Activated CD4-positive, alpha-beta memory T cell treated with anti-CD3 and anti-CD28 coated beads for 36 hours (primary cell): Measurements from ENCODE around the gene MTG1. TPM values are rescaled to one million over a fixed set of nuclear protein-coding genes. Genes with fewer than 3 reads are reported as not detected.
A peak's percentile ranks its signal among the peaks of the same experiment; 100 is the strongest.
"Not testable (repeated sequence)": the region's sequence is repeated elsewhere in the genome, so short reads cannot be mapped to it uniquely, and the experiment has no call there.

Experiments
- CTCF ChIA-PET: fragments of 350-600 bp; sonication (Branson Sonifier 250); formaldehyde crosslinking; loops from one replicate; lab custom pipeline; 2021; ENCODE audit warnings: antibody characterized with exemption, inconsistent platforms; lab: Charles Lee
- POLR2A ChIA-PET: fragments of 350-600 bp; sonication (Branson Sonifier 250); formaldehyde crosslinking; loops from one replicate; lab custom pipeline; 2021; ENCODE audit warnings: antibody characterized with exemption; lab: Charles Lee
- DNase-seq: peaks from one replicate; pipeline ENCODE4 v3.0.0-alpha.2; 2020
- H3K27ac Mint-ChIP-seq: one replicate; pipeline ENCODE4 v1.8.0; 2021; ENCODE audit warnings: mixed read lengths
- H3K27me3 Mint-ChIP-seq: one replicate; pipeline ENCODE4 v1.8.0; 2021; ENCODE audit warnings: mixed read lengths
- H3K36me3 Mint-ChIP-seq: one replicate; pipeline ENCODE4 v1.8.0; 2021; ENCODE audit warnings: mixed read lengths
- H3K4me1 Mint-ChIP-seq: one replicate; pipeline ENCODE4 v1.8.0; 2021; ENCODE audit warnings: low read depth, mixed read lengths
- H3K4me3 Mint-ChIP-seq: one replicate; pipeline ENCODE4 v1.8.0; 2021; ENCODE audit warnings: mild to moderate bottlenecking, mixed read lengths
- H3K9me3 Mint-ChIP-seq: one replicate; pipeline ENCODE4 v1.8.0; 2021; ENCODE audit warnings: mixed read lengths
- intact Hi-C: fragments of 100-400 bp; cut with micrococcal nuclease; formaldehyde crosslinking; loops from one replicate; pipeline ENCODE4 v1.15.1; 2023
- total RNA-seq, 2 experiments: library from RNA; stranded (reverse); gene quantifications; one replicate each; pipeline ENCODE4 v1.2.3, GENCODE V29; 2021

MTG1 gene
- total RNA-seq, 2 experiments from 2014 or later: 33.9 to 40.3 TPM

DNA sequence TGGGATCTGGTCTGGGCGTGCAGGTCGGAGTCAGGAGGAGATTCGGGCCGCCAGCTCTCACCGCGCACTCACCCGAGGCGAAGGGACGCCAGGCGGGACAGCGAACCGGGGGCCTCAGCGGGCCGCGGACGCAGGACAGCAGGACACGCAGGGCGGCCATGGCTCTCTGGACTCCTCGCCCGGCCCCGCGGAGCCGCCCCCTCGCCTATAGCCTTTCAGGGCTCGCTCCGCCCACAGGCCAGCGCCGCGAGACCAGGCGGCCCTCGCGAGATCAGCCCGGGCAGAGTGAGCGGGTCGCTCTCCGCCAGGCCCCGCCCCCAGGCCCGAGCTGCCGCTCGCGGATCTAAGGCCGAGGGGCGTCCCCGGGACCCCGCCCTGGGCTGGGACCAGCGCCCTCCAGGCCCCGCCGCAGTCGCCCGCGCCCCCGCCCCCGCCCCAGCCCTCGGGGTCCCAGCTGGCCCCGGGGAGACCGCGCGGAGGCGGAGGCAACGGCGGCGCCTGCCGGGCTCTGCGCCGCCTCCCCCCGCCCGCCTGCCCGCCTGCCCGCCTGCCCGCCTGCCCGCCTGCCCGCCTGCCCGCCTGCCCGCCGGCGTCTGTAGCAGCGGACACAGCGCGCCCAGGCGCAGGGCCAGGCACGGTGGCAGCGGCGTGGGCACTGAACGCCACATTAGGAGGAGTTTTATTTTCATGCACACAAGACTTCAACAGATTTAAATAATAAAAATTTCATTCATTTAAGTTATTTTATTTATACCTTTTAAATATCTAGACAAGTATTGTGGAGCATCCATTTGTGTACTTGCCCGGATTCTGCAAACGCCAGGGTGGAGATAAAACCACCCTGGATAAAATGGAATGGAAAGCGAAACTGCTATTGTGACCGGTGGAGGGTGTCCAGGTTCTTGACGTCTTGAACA lies 20.5 kb upstream of the MTG1 start, which contains the start of gene ECHS1:
ECHS1 (minus strand) TSS at position 181 of the 917 bp plus-strand sequence; CDS start at position 160, 21 bp downstream.
- Mint-ChIP-seq H3K27me3 (no peaks in the 10 kb centered on the region), H3K4me1 (peaks cover 6% of the 10 kb centered on the region), H3K36me3 (peaks cover 8% of the 10 kb centered on the region), H3K27ac (peak within 1 kb of the TSS; percentile 33), H3K9me3 (no peaks in the 10 kb centered on the region), H3K4me3 (peak within 1 kb of the TSS; percentile 81)
- ChIA-PET POLR2A (interaction anchor here (1.6 kb wide), 1 partner anchor 17 kb away, joined by 10 read pairs; no protein-coding TSS in a partner anchor), CTCF (interaction anchor here (1.3 kb wide), 1 partner anchor 44 kb away, joined by 3 read pairs; no protein-coding TSS in a partner anchor)
- peak; percentile 96 for DNase-seq
- intact Hi-C loops: loop anchor here (1.0 to 5.0 kb wide), 3 partner anchors 15 to 111 kb away; partner anchors contain the start of genes FUOM and MTG1

DNA sequence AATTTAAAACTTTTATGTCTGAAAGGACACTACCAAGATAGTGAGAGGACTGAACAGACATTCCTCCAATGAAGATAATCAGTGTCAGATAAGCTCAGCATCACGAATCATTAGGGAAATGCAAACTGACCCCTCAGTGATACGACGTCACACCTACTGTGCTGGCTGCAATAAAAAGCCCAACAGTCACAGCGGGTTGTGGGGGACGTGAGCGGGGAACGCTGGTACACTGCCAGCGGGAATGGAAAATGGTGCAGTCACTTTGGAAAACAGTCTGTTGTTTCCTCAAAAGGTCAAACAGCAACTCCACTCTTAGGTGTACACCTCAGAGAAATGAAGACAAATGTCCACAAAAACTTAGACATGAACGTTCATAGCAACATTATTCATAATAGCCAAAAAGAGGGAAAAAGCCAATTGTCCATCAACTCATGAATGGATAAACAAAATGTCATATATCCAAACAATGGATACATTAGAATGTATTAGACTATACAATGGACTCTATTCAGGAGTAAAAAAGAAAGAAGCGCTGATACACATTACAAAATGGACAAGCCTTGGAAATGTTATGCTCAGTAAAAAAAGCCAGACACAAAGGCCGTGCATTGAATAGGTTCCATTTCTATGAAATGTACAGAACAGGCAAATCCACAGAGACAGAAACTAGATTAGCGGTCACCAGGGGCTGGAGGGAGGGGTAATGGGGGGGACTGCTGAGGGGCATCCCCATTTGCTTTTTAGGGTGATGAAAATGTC lies 18.4 kb upstream of the MTG1 start:
- Mint-ChIP-seq H3K36me3 (no peaks in the 10 kb centered on the region), H3K9me3 (no peaks in the 10 kb centered on the region), H3K4me3 (peak overlapping the region; percentile 38), H3K4me1 (peaks cover 6% of the 10 kb centered on the region), H3K27me3 (no peaks in the 10 kb centered on the region), H3K27ac (no peak overlapping the region)
- intact Hi-C loops: loop anchor here (5.0 kb wide), 1 partner anchor 68 kb away; the partner anchor contains the start of genes TUBGCP2 and ZNF511
- ChIA-PET POLR2A (no interaction called here), CTCF (no interaction called here)
- DNase-seq: no peak

GRCh38 chr10:133376183-133376582 lies 17.8 kb upstream of the MTG1 start:
- CTCF ChIA-PET, POLR2A ChIA-PET, DNase-seq, H3K36me3 Mint-ChIP-seq, H3K27me3 Mint-ChIP-seq, H3K4me1 Mint-ChIP-seq, H3K27ac Mint-ChIP-seq, H3K9me3 Mint-ChIP-seq, H3K4me3 Mint-ChIP-seq: not testable (repeated sequence)
- intact Hi-C loops: loop anchor here (5.0 kb wide), 1 partner anchor 69 kb away; the partner anchor contains the start of genes TUBGCP2 and ZNF511

GRCh38 chr10:133377025-133377817 lies 16.7 kb upstream of the MTG1 start:
- H3K9me3 Mint-ChIP-seq: no peaks in the 10 kb centered on the region
- CTCF ChIA-PET: no interaction called here
- peak overlapping the region; percentile 20 for H3K4me3 Mint-ChIP-seq
- intact Hi-C loops: loop anchor here (5.0 kb wide), 1 partner anchor 70 kb away; the partner anchor contains the start of genes TUBGCP2 and ZNF511
- H3K27me3 Mint-ChIP-seq: no peaks in the 10 kb centered on the region
- POLR2A ChIA-PET: no interaction called here
- no peak overlapping the region for H3K27ac Mint-ChIP-seq
- H3K36me3 Mint-ChIP-seq: no peaks in the 10 kb centered on the region
- H3K4me1 Mint-ChIP-seq: peaks cover 2% of the 10 kb centered on the region
- no peak for DNase-seq

DNA sequence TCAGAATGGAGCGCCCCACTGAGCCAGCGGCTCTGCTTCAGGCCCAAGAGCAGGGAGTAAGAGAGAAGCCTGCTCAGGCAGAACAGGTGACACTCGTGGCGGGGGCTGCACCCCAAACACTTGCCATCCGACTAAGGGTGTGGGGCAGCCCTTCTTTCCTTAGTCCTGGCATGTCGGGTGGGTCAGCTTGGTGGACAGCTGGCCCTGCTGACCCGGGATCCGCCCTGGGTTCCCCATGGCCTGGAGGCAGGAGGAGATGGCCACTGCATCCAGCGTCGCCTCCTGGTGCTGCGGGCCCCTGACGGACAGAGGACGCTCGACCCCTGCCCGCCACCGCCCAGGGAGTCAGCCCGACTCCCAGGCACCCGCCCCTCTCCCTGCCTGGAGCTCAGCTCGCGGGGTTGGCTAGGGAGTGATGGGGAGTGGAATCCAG lies 16.1 kb upstream of the MTG1 start:
- H3K27ac Mint-ChIP-seq: no peak overlapping the region
- POLR2A ChIA-PET: interaction anchor here (1.4 kb wide), 1 partner anchor 13 kb away, joined by 3 read pairs; no protein-coding TSS in a partner anchor

GRCh38 chr10:133378251-133379096 lies 15.5 kb upstream of the MTG1 start:
- CTCF ChIA-PET: interaction anchor here (0.8 kb wide), 1 partner anchor 12 kb away, joined by 3 read pairs; no protein-coding TSS in a partner anchor
- intact Hi-C loops: loop anchor here (1.0 to 5.0 kb wide), 3 partner anchors 11 to 71 kb away; partner anchors contain the start of genes MTG1, TUBGCP2 and ZNF511
- H3K27ac Mint-ChIP-seq: no peak overlapping the region
- H3K9me3 Mint-ChIP-seq: no peaks in the 10 kb centered on the region
- H3K27me3 Mint-ChIP-seq: no peaks in the 10 kb centered on the region
- no peaks in the 10 kb centered on the region for H3K36me3 Mint-ChIP-seq
- H3K4me1 Mint-ChIP-seq: peaks cover 2% of the 10 kb centered on the region
- H3K4me3 Mint-ChIP-seq: peak overlapping the region; percentile 73
- peak; percentile 71 for DNase-seq
- POLR2A ChIA-PET: interaction anchor here (1.4 kb wide), 1 partner anchor 13 kb away, joined by 3 read pairs; no protein-coding TSS in a partner anchor

More for the DNA sequence above, 16.1 kb upstream of the MTG1 start:
- H3K9me3 Mint-ChIP-seq: no peaks in the 10 kb centered on the region
- DNase-seq: no peak
- intact Hi-C loops: loop anchor here (2.0 to 5.0 kb wide), 2 partner anchors 17 to 71 kb away; partner anchors contain the start of genes MTG1, TUBGCP2 and ZNF511
- H3K4me3 Mint-ChIP-seq: peak overlapping the region; percentile 73
- no peaks in the 10 kb centered on the region for H3K36me3 Mint-ChIP-seq
- H3K4me1 Mint-ChIP-seq: peaks cover 2% of the 10 kb centered on the region
- CTCF ChIA-PET: interaction anchor here (0.8 kb wide), 1 partner anchor 13 kb away, joined by 3 read pairs; no protein-coding TSS in a partner anchor
- H3K27me3 Mint-ChIP-seq: no peaks in the 10 kb centered on the region

- peak within 1 kb of the TSS; percentile 73 for H3K4me3 Mint-ChIP-seq
- no peaks in the 10 kb centered on the region for H3K4me1 Mint-ChIP-seq
- DNase-seq: peak; percentile 79
- H3K27ac Mint-ChIP-seq: no peak within 1 kb of the TSS
- intact Hi-C loops: loop anchor here (1.0 to 5.0 kb wide), 3 partner anchors 10 to 72 kb away; partner anchors contain the start of genes MTG1, TUBGCP2 and ZNF511
- peaks cover 2% of the 10 kb centered on the region for H3K36me3 Mint-ChIP-seq
- CTCF ChIA-PET: interaction anchor here (1.2 kb wide), 1 partner anchor 50 kb away, joined by 5 read pairs; no protein-coding TSS in a partner anchor
- POLR2A ChIA-PET: interaction anchor here (1.4 kb wide), 1 partner anchor 12 kb away, joined by 3 read pairs; no protein-coding TSS in a partner anchor
- no peaks in the 10 kb centered on the region for H3K27me3 Mint-ChIP-seq
- no peaks in the 10 kb centered on the region for H3K9me3 Mint-ChIP-seq
These were observed 14.7 kb upstream of the MTG1 start, which contains the start of gene PAOX for GRCh38 chr10:133379152-133379800. Gene PAOX (plus strand): TSS chr10:133379262. CDS start chr10:133379317, 55 bp downstream.

- Mint-ChIP-seq H3K9me3 (no peaks in the 10 kb centered on the region), H3K36me3 (peaks cover 6% of the 10 kb centered on the region), H3K4me3 (peak overlapping the region; percentile 63), H3K27me3 (no peaks in the 10 kb centered on the region), H3K4me1 (no peaks in the 10 kb centered on the region), H3K27ac (no peak overlapping the region)
- intact Hi-C loops: loop anchor here (1.0 to 5.0 kb wide), 3 partner anchors 9 to 73 kb away; partner anchors contain the start of genes MTG1, TUBGCP2 and ZNF511
- no peak for DNase-seq
- POLR2A ChIA-PET: no interaction called here
- CTCF ChIA-PET: interaction anchor here (1.2 kb wide), 1 partner anchor 50 kb away, joined by 5 read pairs; no protein-coding TSS in a partner anchor
These were observed 13.9 kb upstream of the MTG1 start for GRCh38 chr10:133379801-133380666.

DNA sequence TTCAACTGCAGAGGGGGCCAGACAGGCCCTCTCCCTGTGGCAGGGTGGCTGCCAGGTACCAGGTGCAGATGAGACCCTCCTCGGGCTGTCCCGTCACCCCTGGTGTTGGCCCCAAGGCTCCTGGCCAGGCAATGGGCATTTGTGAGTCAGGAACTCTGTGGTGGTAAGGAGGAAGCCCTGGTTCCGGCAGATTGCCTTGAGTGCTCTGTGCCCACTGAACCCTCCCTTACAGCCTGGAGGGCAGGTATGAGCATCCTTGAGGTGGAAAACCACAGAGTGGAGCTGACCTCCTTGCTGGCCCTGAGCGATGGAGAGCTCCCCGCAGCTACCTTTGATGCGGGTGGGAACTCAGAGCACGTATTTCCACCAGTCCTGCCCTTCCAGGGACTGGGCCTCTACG lies 12.9 kb upstream of the MTG1 start:
- intact Hi-C loops: no loop called here
- H3K27ac Mint-ChIP-seq: no peak overlapping the region
- H3K27me3 Mint-ChIP-seq: no peaks in the 10 kb centered on the region
- peaks cover 6% of the 10 kb centered on the region for H3K36me3 Mint-ChIP-seq
- H3K4me3 Mint-ChIP-seq: no peak overlapping the region
- POLR2A ChIA-PET: no interaction called here
- CTCF ChIA-PET: interaction anchor here (1.9 kb wide), 1 partner anchor 51 kb away, joined by 6 read pairs; no protein-coding TSS in a partner anchor
- no peak for DNase-seq
- H3K9me3 Mint-ChIP-seq: no peaks in the 10 kb centered on the region
- H3K4me1 Mint-ChIP-seq: no peaks in the 10 kb centered on the region
